GM18951 (cell line): ENCODE results near the gene CCL4.

Source experiments
- POLR2A ChIP-seq: IDR thresholded peaks from 4 replicates; pipeline ENCODE4 v1.6.1; 2011; ENCODE audit warnings: mild to moderate bottlenecking; ENCODE audit not compliant: insufficient read length, insufficient read depth; ENCODE audit errors: extremely low read depth
- in situ Hi-C: fragments of 300-500 bp; cut with MboI; formaldehyde crosslinking; loops from one replicate; pipeline ENCODE4 v1.12.0; 2022; ENCODE audit warnings: low sequenced_read_pairs, mixed read lengths, inconsistent platforms; ENCODE audit not compliant: unreplicated experiment

CCL4 gene

DNA sequence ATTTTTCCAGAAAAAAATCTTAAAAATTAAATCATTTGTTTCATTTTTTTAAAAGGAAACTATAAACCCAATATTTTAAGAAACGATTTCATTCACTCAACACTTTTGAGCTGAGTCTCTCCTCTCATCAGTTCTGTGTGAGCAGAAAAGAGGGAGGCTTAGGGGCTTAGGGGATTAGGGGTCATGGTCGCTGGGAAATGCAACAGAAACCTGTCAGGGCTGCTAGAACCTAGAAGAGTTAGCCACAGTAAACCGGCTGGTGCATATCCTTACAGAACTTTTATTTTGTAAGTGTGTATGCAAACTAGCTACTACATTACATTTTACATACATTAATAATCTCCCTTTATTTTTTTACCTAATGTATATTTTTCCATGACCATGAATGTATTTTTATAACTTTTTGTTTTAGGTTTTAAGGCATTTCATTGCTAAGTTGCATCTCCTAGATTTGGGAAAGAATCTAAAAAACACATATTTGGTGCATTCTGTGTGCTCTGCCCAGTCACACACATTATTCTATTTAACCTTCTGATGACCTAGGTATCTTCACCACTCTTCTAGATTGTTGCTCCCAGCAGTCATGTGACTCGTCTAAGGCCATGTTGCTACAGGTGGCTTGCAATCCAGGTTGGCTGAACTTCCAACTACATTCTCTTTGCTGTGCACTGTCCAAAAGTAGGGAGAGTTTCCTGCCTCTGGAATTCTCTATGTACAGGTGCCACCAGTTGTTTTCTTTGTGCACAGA, 48.4 kb downstream of the CCL4 start:
- TF ChIP-seq POLR2A: no peak
- in situ Hi-C loops: no loop called here

DNA sequence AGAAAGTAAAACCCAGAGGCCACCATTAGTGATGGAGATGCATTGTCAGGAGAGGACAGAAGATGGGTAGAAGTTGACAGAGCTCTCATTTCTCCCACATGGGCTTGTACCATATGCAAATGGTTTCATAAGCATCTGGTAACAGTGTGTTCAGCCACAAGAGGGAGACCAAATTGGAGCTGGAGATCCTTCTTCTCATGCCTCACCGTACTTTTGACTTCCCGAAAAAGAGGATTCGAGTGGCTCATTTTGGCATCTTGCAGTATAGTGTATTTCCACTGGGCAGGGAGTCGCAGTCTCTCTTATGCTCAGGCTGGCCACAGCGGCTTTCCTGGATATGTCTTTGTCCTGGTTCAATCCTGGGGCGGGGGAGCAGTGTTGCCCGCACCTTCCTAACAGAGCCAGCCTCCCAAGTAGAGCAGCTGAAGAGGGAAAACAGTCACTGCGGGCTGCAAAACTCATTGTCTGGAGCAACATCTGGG, 49.1 kb downstream of the CCL4 start:
- no peak for TF ChIP-seq POLR2A
- in situ Hi-C loops: no loop called here

DNA sequence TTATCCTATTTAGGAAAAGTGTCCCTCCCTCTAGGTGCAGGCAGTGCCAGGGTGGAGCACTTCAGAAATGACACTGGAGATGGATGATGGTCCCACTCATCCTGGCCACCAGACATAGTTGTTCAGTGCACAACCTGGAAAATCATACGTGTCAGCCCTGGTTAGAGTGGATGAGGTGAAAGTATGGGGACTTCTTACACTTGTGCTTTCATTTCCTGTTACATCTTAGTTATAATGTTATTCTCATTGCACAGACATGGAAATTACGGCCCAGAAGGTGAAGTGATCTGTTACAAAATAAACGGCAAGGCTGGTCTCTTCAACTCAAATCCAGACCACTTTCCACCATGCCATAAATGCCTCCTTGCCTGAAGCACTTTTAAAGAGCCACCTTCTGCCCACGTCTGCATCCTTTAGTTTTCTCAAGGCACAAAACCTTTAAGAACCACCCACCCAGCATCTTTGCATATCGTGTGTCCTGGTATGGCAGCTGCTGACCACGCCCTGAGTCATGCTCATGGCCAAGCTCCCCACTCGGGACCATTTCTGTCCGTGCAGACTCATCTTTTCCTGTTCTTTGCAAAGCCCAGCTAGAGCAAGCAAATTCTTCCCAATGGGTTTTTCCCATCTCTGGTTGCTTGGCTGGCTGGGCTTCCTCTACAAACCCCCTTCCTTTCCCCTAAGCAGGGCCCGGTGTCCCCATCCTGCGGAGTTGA, 50.4 kb downstream of the CCL4 start:
- in situ Hi-C loops: no loop called here
- no peak for TF ChIP-seq POLR2A
